Peyer's patch (tissue), 4 donors: Measurements from ENCODE around the gene ACOX3. TPM values are rescaled to one million over a fixed set of nuclear protein-coding genes. Genes with fewer than 3 reads are reported as not detected.
A peak's percentile ranks its signal among the peaks of the same experiment; 100 is the strongest.

Source experiments
- DNase-seq, 3 donors: peaks; one replicate each; pipeline ENCODE4 v3.0.0-alpha.2; 2017 to 2019
- H3K27ac ChIP-seq, 4 donors: fragments of 200-600 bp; sonication (generic); one replicate each; pipeline ENCODE4 v1.5.1; 2016 to 2019
- H3K27me3 ChIP-seq, 2 donors: fragments of 200-600 bp; sonication (generic); one replicate each; pipeline ENCODE4 v1.5.1; 2019
- H3K36me3 ChIP-seq, 3 donors: fragments of 200-600 bp; sonication (generic); one replicate each; pipeline ENCODE4 v1.5.1; 2016 to 2019
- H3K4me1 ChIP-seq, 4 donors: fragments of 200-600 bp; sonication (generic); one replicate each; pipeline ENCODE4 v1.5.1; 2016 to 2019
- H3K4me3 ChIP-seq, 4 donors: fragments of 200-600 bp; sonication (generic); 1 replicate in 3 of 4; 2 replicates in 1 of 4; pipeline ENCODE4 v1.5.1; 2016 to 2019; ENCODE audit warnings: mild to moderate bottlenecking in 1 of 4
- H3K9me3 ChIP-seq, 4 donors: fragments of 200-600 bp; sonication (generic); one replicate each; pipeline ENCODE4 v1.5.1; 2016 to 2019; ENCODE audit warnings: mild to moderate bottlenecking in 1 of 4
- POLR2A ChIP-seq, 2 donors: fragments of 450-650 bp; IDR thresholded peaks; one replicate each; pipeline ENCODE4 v1.5.1; 2017; ENCODE audit warnings: antibody characterized with exemption in 2 of 2, mild to moderate bottlenecking in 2 of 2, moderate library complexity in 2 of 2
- total RNA-seq, 4 donors: library from RNA; depleted of rRNA; stranded (reverse); fragments of >200 nt; gene quantifications; one replicate each; pipeline ENCODE4 v1.1.0, GENCODE V29; 2016
- TF ChIP-seq, protein P1 (sequence below), 6 experiments: fragments of 450-650 bp in 4 of 6; fragments of 200-600 bp in 2 of 6; sonication (generic) in 1 of 6; IDR thresholded peaks; one replicate each; pipeline ENCODE4 v1.5.1; 2017 to 2019; ENCODE audit warnings: antibody characterized with exemption in 6 of 6, mild to moderate bottlenecking in 3 of 6, moderate library complexity in 1 of 6

The ACOX3 gene
- total RNA-seq, 4 donors from 2014 or later = 17.2 to 95.7 (median 43.7) TPM

DNA sequence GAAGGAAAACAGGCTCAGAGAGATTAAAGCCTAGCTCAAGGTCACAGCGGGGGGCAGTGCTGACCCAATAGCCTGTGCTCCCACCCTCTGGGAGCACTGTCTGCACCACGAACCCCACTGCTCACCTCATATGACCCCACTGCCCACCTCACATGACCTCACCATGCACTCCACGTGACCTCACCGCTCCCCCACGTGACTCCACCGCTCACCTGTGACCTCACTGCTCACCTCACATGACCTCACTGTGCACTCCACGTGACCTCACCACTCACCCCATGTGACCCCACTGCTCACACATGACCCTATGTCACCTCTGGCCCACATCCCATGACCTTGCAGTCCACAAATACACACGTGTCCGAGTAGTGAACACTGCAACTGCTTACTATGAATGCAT lies 55.4 kb downstream of the ACOX3 start:
- H3K36me3 ChIP-seq = peaks cover 0 to 28% (median 0%) of the 10 kb centered on the region in 3 donors
- no peaks in the 10 kb centered on the region for H3K4me1 ChIP-seq
- DNase-seq = no peak
- H3K27me3 ChIP-seq = no peaks in the 10 kb centered on the region
- no peak overlapping the region for H3K4me3 ChIP-seq
- H3K27ac ChIP-seq = no peak overlapping the region
- TF ChIP-seq, protein P1, sequence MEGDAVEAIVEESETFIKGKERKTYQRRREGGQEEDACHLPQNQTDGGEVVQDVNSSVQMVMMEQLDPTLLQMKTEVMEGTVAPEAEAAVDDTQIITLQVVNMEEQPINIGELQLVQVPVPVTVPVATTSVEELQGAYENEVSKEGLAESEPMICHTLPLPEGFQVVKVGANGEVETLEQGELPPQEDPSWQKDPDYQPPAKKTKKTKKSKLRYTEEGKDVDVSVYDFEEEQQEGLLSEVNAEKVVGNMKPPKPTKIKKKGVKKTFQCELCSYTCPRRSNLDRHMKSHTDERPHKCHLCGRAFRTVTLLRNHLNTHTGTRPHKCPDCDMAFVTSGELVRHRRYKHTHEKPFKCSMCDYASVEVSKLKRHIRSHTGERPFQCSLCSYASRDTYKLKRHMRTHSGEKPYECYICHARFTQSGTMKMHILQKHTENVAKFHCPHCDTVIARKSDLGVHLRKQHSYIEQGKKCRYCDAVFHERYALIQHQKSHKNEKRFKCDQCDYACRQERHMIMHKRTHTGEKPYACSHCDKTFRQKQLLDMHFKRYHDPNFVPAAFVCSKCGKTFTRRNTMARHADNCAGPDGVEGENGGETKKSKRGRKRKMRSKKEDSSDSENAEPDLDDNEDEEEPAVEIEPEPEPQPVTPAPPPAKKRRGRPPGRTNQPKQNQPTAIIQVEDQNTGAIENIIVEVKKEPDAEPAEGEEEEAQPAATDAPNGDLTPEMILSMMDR (IDR thresholded peaks at IDR 0.05) = no peak
- TF ChIP-seq POLR2A (IDR thresholded peaks at IDR 0.05) = no peak
- H3K9me3 ChIP-seq = no peaks in the 10 kb centered on the region

DNA sequence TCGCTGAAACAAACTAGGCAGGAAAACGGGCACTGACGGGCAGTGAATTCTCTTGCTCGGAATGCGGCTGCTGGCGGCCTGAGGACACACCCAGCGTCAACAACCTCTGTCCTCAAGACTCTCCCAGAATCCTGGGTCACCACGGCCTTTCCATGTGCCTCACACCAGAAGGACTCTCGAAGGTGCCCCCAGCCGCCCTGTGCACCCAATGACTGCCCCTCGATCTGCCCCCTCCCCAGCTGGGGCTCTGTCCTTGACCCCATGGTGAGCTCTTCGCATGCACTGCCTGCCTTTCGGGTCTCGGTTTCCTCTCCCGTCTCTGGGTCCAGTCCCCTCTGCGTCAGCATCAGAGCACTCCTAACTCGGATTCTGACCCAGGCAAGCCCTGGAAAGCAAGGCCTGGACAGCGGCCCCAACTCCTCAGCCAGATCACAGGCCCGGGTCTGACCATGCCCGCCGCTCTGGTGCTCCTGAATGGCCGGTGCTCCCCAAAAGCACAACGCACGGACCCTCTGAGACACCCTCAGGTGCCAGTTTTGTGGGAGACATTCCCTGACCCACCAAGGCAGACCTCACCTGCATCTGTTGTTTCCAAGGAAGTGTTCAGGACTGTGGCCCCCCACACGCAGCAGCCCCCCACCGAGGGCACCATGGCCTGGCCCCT lies 56.0 kb downstream of the ACOX3 start:
- no peaks in the 10 kb centered on the region for H3K9me3 ChIP-seq
- peaks cover 0 to 26% (median 0%) of the 10 kb centered on the region in 3 donors for H3K36me3 ChIP-seq
- no peak overlapping the region for H3K4me3 ChIP-seq
- H3K4me1 ChIP-seq = no peaks in the 10 kb centered on the region
- no peak for DNase-seq
- H3K27me3 ChIP-seq = no peaks in the 10 kb centered on the region
- TF ChIP-seq, protein P1 (IDR thresholded peaks at IDR 0.05) = no peak
- no peak for TF ChIP-seq POLR2A (IDR thresholded peaks at IDR 0.05)
- no peak overlapping the region for H3K27ac ChIP-seq

DNA sequence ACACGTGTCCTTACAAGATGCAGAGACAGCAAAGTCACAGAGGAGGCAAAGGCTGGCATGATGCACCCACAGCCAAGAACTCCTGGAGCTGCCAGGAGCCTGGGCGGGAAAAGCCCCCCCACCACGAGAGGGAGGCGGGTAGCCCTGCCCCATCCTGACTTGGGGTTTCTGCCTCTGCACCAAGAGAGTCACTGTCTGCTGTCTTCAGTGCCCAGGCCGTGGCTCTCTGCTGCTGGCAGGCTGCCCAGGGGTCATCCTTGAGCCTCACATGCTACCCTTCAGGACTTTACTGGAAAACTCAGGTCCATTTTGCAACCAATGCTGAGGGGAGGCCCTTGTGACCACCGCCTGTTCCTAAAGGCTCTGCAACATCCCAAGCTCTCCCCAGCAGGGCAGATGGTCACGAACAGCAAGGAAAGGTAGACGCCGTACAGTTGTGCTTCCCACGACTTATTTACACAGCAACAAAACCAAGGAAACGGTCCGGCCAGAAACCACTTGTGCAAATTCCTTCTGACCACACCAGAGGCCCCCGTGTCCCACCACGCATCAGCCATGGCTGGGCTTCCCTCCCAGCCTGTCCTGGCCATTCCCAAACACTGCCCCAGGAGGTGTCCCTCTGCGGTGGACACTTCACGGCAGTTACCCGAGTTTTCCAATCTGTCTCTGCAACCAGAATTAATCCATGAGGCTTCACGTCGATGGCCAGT lies 56.9 kb downstream of the ACOX3 start:
- Histone ChIP-seq H3K4me1 (no peaks in the 10 kb centered on the region), H3K36me3 (peaks cover 0 to 17% (median 0%) of the 10 kb centered on the region in 3 donors), H3K9me3 (no peaks in the 10 kb centered on the region), H3K27ac (no peak overlapping the region), H3K27me3 (no peaks in the 10 kb centered on the region), H3K4me3 (no peak overlapping the region)
- TF ChIP-seq, protein P1 (IDR thresholded peaks at IDR 0.05) = no peak
- TF ChIP-seq POLR2A (IDR thresholded peaks at IDR 0.05) = no peak
- DNase-seq = no peak

DNA sequence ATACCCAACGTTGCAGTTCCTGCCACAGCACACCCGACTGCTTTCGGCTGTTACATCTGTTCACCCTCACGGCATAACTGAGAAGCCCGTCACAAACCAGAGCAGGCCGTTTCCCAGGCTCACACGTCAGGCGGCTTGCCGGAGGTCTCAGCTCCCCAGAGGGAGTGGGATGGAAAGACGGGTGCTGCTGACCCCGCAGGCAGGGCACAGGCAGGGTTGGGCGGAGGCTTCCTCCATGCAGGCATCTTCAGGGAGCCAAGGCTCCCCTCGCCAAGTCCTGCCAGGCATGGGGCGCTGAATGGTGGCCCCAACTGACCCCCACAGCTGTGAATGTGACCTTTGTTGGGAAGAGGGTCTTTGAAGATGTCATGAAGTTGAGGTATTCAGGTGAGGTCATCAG lies 57.5 kb downstream of the ACOX3 start:
- H3K4me3 ChIP-seq = no peak overlapping the region
- peak in 1 of 3 donors; percentile 33 for DNase-seq
- H3K4me1 ChIP-seq = no peaks in the 10 kb centered on the region
- H3K27ac ChIP-seq = no peak overlapping the region
- no peaks in the 10 kb centered on the region for H3K27me3 ChIP-seq
- no peaks in the 10 kb centered on the region for H3K9me3 ChIP-seq
- peaks cover 0 to 11% (median 0%) of the 10 kb centered on the region in 3 donors for H3K36me3 ChIP-seq
- TF ChIP-seq, protein P1 (IDR thresholded peaks at IDR 0.05) = no peak
- TF ChIP-seq POLR2A (IDR thresholded peaks at IDR 0.05) = no peak

DNA sequence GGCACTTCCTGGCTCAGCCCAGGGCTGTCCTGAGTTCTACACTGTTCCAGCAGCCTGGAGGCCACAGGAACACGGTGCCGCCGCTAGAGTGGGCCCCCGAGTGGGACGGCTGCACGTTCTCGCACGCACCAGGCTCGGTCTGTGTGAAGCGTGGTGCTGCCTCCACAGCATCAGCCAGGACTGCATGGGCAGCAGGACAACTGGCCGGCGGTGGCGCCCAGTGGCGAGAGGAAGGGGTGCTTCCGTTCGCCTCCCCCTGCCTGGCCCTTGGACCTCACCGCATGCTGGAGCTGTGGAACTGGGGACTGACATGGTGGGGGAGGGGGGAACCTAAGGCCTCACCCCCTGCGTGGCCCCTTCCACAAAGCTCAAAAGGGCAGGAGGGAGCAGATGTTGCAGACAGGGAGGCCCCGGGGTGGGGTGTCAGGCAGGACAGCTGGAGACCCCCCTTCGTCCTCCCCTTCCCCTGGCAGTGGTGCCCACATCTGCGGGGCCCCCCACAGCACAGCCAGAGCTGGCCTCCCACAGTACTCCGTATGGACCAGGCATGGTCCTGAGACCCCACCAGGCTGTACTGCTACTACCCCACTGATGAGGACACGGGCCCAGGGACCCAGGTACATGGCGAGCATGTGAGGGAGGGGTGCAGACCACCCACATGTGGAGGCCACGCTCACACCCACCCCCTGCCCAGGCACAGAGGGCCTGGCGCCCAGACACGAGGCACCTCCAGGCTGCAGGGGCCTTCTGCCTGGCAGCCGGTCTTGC lies 58.5 kb downstream of the ACOX3 start:
- Histone ChIP-seq H3K36me3 (peaks cover 0 to 2% (median 0%) of the 10 kb centered on the region in 3 donors), H3K4me3 (no peak overlapping the region), H3K4me1 (no peaks in the 10 kb centered on the region), H3K27ac (no peak overlapping the region), H3K9me3 (no peaks in the 10 kb centered on the region), H3K27me3 (no peaks in the 10 kb centered on the region)
- no peak for TF ChIP-seq POLR2A (IDR thresholded peaks at IDR 0.05)
- TF ChIP-seq, protein P1 (IDR thresholded peaks at IDR 0.05) = no peak
- DNase-seq = peak in 1 of 3 donors; percentile 37
